ENCODE results near the gene OTUB2.

DNA sequence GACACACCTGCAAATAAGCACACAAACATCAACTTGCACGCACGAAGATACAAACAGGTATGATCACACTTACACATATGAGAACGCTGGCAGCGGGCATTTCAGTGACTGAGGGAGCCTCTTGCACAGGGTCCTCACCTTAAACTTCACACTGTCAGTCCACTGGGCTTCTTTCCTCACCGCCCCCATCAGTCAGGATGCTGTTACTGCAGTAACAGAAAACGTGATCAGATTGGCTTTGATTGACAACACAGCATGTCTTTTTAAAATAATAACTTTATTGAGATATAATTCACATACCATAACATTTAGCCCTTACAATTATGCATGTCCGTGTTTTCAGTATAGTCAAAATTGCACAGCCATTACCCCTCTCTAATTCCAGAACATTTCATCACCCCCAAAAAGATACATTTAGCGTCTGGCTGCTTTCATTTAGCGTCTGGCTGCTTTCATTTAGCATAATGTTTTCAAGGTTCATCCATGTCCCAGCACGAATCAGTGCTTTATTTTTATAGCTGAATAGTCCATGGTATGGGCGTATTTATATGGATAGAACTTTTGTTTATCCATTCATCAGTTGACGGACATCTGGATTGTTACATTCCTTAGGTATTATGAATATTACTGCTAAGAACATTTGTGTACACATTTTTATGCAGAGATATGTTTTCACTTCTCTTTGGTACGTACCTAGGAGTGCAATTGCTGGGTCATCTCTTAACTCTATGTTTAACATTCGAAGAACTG lies 20.6 kb upstream of the OTUB2 start:
- TF ChIP-seq CTCF (conservative IDR thresholded peaks at IDR 0.05), result peak; percentile 49; the same call in 1 of the 2 replicates
- no peak for TF ChIP-seq EZH2 (IDR thresholded peaks at IDR 0.05; ENCODE audit: low read depth)
